GM12892 (cell line): Measurements from ENCODE around the gene CIAO2B.
"Not testable (repeated sequence)": the region's sequence is repeated elsewhere in the genome, so short reads cannot be mapped to it uniquely, and the experiment has no call there.

ENCODE experiments used
- DNase-seq: peaks from one replicate; pipeline ENCODE4 v3.0.0; 2011; ENCODE audit not compliant: insufficient read length
- FAIRE-seq: peaks from 2 replicates; lab custom pipeline; 2011; peaks lifted over from hg19 to GRCh38; lab: Jason Lieb, UNC
- POLR2A ChIP-seq: IDR thresholded peaks from 2 replicates; pipeline ENCODE4 v1.6.1; 2011; ENCODE audit warnings: low read depth, low read length, control low read depth
- POLR2AphosphoS5 ChIP-seq: IDR thresholded peaks from 2 replicates; pipeline ENCODE4 v1.6.1; 2011; ENCODE audit warnings: low read depth, low read length, control low read depth
- TAF1 ChIP-seq: IDR thresholded peaks from 2 replicates; pipeline ENCODE4 v1.6.1; 2011; ENCODE audit warnings: low read depth, mild to moderate bottlenecking, control low read depth, low read length, borderline replicate concordance

Gene CIAO2B

GRCh38 chr16:66903544-66904427 lies 30.4 kb downstream of the CIAO2B start:
- FAIRE-seq (no peak), DNase-seq (peak; percentile 20)
- TF ChIP-seq TAF1 (no peak), POLR2AphosphoS5 (no peak), POLR2A (no peak)

- DNase-seq (peak; percentile 6), FAIRE-seq (no peak)
- TF ChIP-seq POLR2A (no peak), TAF1 (no peak), POLR2AphosphoS5 (no peak)
These were observed 31.3 kb downstream of the CIAO2B start for GRCh38 chr16:66902648-66903543.

GRCh38 chr16:66901626-66902025 lies 32.6 kb downstream of the CIAO2B start:
- no peak for DNase-seq
- TF ChIP-seq POLR2A (no peak), POLR2AphosphoS5 (no peak), TAF1 (no peak)
- no peak for FAIRE-seq

GRCh38 chr16:66900721-66901441 lies 33.3 kb downstream of the CIAO2B start:
- DNase-seq (no peak), FAIRE-seq (no peak)
- TF ChIP-seq POLR2AphosphoS5 (no peak), POLR2A (no peak), TAF1 (no peak)

GRCh38 chr16:66899945-66900710 lies 34.1 kb downstream of the CIAO2B start:
- DNase-seq (no peak), FAIRE-seq (no peak)
- TF ChIP-seq POLR2AphosphoS5, result no peak
- TF ChIP-seq TAF1, result no peak
- TF ChIP-seq POLR2A, result no peak

- FAIRE-seq (no peak), DNase-seq (no peak)
- TF ChIP-seq POLR2AphosphoS5 (no peak), TAF1 (no peak), POLR2A (no peak)
These were observed 34.8 kb downstream of the CIAO2B start for GRCh38 chr16:66899310-66899944.

GRCh38 chr16:66898933-66899309 lies 35.3 kb downstream of the CIAO2B start:
- no peak for DNase-seq
- TF ChIP-seq POLR2AphosphoS5, result no peak
- TF ChIP-seq TAF1, result no peak
- TF ChIP-seq POLR2A, result no peak
- FAIRE-seq, result no peak

- TF ChIP-seq TAF1, result no peak
- TF ChIP-seq POLR2AphosphoS5, result no peak
- TF ChIP-seq POLR2A, result no peak
- FAIRE-seq (no peak), DNase-seq (no peak)
These were observed 36.0 kb downstream of the CIAO2B start for GRCh38 chr16:66898207-66898606.

- FAIRE-seq, DNase-seq: not testable (repeated sequence)
These were observed 37.5 kb downstream of the CIAO2B start for GRCh38 chr16:66896682-66897081.

- TF ChIP-seq POLR2A, result no peak
- TF ChIP-seq TAF1, result no peak
- no peak for TF ChIP-seq POLR2AphosphoS5
- DNase-seq (no peak), FAIRE-seq (no peak)
These were observed 38.2 kb downstream of the CIAO2B start for GRCh38 chr16:66895999-66896398.
